PFSK-1 (cell line): Measurements from ENCODE around the gene VAV2.

Experiments
- FOXP2 ChIP-seq: optimal IDR thresholded peaks from 2 replicates; pipeline ENCODE3; 2011; ENCODE audit warnings: borderline replicate concordance, control low read depth, inconsistent platforms; ENCODE audit not compliant: insufficient read depth; ENCODE audit errors: extremely low read length, extremely low read depth
- POLR2AphosphoS5 ChIP-seq: IDR thresholded peaks from 2 replicates; pipeline ENCODE4 v1.6.1; 2012; ENCODE audit warnings: low read depth, mild to moderate bottlenecking, control low read depth, low read length, moderate library complexity
- SIN3A ChIP-seq: IDR thresholded peaks from 2 replicates; pipeline ENCODE4 v1.6.1; 2012; ENCODE audit warnings: mild to moderate bottlenecking, low read length, moderate library complexity, borderline replicate concordance; ENCODE audit not compliant: insufficient read depth
- TAF1 ChIP-seq: IDR thresholded peaks from 2 replicates; pipeline ENCODE4 v1.6.1; 2012; ENCODE audit warnings: low read length, control low read depth, borderline replicate concordance; ENCODE audit not compliant: insufficient read depth
- TF ChIP-seq, protein P1 (sequence below), 2 experiments: IDR thresholded peaks; 2 replicates each; pipeline versions ENCODE4 v1.6.1 to v1.8.0; 2011 to 2012; ENCODE audit warnings: low read depth in 2 of 2, low read length in 2 of 2, control low read depth in 1 of 2, inconsistent platforms in 1 of 2, mild to moderate bottlenecking in 1 of 2, moderate library complexity in 1 of 2; ENCODE audit not compliant: insufficient read depth in 1 of 2

VAV2 gene

DNA sequence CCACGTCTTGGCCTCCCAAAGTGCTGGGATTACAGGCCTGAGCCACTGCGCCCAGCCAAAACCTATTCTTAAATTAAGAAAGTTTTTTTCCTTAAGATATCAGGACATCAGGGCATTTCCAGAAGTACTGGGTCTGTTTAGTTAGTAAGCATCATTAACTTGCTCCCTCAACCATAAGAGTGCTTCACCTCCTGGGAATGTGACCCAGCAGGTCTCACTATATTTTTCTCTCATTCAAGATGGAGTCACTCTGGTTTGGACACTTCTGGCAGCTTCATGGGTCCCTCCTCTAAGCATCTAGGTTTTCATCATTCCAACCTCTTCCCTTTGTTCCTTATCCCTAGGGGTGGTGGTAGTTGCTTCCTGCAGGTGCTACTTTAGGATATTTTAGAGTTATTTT, 22.8 kb upstream of the VAV2 start:
- TF ChIP-seq FOXP2 (no peak), SIN3A (no peak), POLR2AphosphoS5 (no peak), TAF1 (no peak)
- TF ChIP-seq, protein P1, sequence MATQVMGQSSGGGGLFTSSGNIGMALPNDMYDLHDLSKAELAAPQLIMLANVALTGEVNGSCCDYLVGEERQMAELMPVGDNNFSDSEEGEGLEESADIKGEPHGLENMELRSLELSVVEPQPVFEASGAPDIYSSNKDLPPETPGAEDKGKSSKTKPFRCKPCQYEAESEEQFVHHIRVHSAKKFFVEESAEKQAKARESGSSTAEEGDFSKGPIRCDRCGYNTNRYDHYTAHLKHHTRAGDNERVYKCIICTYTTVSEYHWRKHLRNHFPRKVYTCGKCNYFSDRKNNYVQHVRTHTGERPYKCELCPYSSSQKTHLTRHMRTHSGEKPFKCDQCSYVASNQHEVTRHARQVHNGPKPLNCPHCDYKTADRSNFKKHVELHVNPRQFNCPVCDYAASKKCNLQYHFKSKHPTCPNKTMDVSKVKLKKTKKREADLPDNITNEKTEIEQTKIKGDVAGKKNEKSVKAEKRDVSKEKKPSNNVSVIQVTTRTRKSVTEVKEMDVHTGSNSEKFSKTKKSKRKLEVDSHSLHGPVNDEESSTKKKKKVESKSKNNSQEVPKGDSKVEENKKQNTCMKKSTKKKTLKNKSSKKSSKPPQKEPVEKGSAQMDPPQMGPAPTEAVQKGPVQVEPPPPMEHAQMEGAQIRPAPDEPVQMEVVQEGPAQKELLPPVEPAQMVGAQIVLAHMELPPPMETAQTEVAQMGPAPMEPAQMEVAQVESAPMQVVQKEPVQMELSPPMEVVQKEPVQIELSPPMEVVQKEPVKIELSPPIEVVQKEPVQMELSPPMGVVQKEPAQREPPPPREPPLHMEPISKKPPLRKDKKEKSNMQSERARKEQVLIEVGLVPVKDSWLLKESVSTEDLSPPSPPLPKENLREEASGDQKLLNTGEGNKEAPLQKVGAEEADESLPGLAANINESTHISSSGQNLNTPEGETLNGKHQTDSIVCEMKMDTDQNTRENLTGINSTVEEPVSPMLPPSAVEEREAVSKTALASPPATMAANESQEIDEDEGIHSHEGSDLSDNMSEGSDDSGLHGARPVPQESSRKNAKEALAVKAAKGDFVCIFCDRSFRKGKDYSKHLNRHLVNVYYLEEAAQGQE (IDR thresholded peaks at IDR 0.05; ENCODE audit: insufficient read depth in 1 of 2, low read depth in 2 of 2, low read length in 2 of 2), result no peak

DNA sequence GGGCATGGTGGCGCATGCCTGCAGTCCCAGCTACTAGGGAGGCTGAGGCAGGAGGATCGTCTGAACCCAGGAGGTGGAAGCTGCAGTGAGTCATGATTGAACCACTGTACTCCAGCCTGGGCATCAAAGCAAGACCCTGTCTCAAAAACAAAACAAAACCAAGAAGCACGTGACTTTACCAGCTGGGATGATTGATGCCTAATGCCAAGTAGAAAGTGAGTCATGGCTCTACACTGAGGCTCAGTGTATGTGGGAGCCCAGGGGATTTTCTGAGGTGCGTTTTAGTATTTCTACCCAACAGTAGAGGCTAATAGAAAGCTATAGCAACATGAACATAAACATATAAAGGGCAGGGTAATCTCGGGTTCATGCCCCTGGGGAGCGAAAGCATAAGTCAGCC, 19.3 kb upstream of the VAV2 start:
- no peak for TF ChIP-seq FOXP2
- TF ChIP-seq, protein P1 (IDR thresholded peaks at IDR 0.05; ENCODE audit: insufficient read depth in 1 of 2, low read depth in 2 of 2, low read length in 2 of 2), result no peak
- no peak for TF ChIP-seq TAF1
- TF ChIP-seq SIN3A, result no peak
- no peak for TF ChIP-seq POLR2AphosphoS5

DNA sequence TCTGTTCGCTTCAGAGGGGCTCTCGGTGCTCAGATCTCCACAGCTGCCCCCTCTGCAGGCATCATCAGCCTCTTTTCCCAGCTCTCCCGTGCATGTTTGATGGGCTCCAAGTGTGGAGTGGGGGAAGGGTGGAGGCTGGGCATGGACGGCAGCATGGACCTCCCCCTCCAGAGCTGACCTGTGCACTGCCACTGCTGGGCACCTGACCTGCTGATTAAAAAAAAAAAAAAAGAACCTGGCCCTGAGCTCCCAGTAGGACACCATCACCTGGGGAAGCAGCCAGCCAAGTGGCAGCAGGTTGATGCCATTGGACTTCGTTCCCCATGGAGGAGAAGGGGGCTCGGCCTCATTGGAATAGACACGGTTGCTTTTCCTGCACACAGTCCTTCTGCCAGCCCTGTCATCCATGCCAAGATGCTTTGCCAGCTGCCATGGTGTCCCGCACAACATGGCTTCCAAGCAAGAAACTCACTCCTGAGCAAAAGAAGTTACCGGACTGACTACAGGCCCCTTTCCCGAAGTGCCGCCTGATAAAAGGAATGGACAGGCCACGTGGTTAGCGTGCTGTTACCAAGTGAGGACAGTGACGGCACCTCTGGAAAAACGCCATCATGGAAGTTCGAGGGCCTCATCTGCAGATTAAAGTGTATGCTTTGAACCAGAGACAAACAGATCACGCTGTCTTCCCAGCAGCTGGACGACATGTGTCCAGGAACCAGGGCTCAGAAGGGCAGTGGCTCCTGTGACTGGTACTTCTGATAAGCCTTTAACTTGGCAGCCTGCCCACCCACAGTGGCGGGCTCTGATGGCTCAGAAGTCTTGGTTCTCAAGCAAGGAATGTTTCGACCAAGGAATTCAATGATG, 18.4 kb upstream of the VAV2 start:
- no peak for TF ChIP-seq POLR2AphosphoS5
- no peak for TF ChIP-seq TAF1
- TF ChIP-seq, protein P1 (IDR thresholded peaks at IDR 0.05; ENCODE audit: insufficient read depth in 1 of 2, low read depth in 2 of 2, low read length in 2 of 2), result no peak
- no peak for TF ChIP-seq SIN3A
- no peak for TF ChIP-seq FOXP2

- TF ChIP-seq POLR2AphosphoS5, result no peak
- TF ChIP-seq, protein P1 (IDR thresholded peaks at IDR 0.05; ENCODE audit: insufficient read depth in 1 of 2, low read depth in 2 of 2, low read length in 2 of 2), result no peak
- no peak for TF ChIP-seq TAF1
- TF ChIP-seq FOXP2, result no peak
- TF ChIP-seq SIN3A, result no peak
Observed at GRCh38 chr9:134007571-134007970, 15.4 kb upstream of the VAV2 start.

DNA sequence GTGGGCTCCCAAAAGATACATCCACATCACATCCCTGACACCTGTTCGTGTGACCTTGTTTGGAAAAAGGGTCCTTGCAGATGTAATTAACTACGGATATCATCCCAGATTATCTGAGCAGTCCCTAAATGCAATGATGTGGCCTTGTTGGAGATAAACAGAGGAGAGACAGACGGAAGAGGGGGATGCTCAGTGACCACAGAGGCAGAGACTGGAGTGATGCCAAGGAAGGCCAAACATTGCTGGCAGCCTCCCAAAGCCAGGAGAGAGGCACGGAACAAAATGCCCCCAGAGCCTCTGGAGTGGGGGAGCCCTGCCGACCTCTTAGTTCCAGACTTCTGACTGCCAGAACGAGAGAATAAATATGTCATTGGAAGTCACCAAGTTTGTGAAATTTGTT, 15.0 kb upstream of the VAV2 start:
- no peak for TF ChIP-seq FOXP2
- TF ChIP-seq, protein P1 (IDR thresholded peaks at IDR 0.05; ENCODE audit: insufficient read depth in 1 of 2, low read depth in 2 of 2, low read length in 2 of 2), result no peak
